BLaER1 treated with 17β-estradiol and CSF1 and Interleukin-3, amounts not matched to agents 10 nM and 100 nM (cell line): ENCODE results near the gene B3GAT2.
A peak's percentile ranks its signal among the peaks of the same experiment; 100 is the strongest.
"Not testable (repeated sequence)": the region's sequence is repeated elsewhere in the genome, so short reads cannot be mapped to it uniquely, and the experiment has no call there.

Experiments used
- H3K27ac ChIP-seq, 11 experiments: shearing (Covaris generic); formaldehyde crosslinking; 2 replicates each; pipeline ENCODE4 v1.8.1; 2022
- H3K27me3 ChIP-seq, 11 experiments: shearing (Covaris generic); formaldehyde crosslinking; 2 replicates each; pipeline ENCODE4 v1.8.1; 2022
- H3K36me3 ChIP-seq, 11 experiments: shearing (Covaris generic); formaldehyde crosslinking; 2 replicates each; pipeline ENCODE4 v1.8.1; 2022
- H3K4me1 ChIP-seq, 10 experiments: shearing (Covaris generic); formaldehyde crosslinking; 2 replicates each; pipeline ENCODE4 v1.8.1; 2022
- H3K4me2 ChIP-seq, 11 experiments: shearing (Covaris generic); formaldehyde crosslinking; 2 replicates each; pipeline ENCODE4 v1.8.1; 2022
- H3K4me3 ChIP-seq, 10 experiments: shearing (Covaris generic); formaldehyde crosslinking; 2 replicates each; pipeline ENCODE4 v1.8.1; 2022
- H3K9ac ChIP-seq, 11 experiments: shearing (Covaris generic); formaldehyde crosslinking; 2 replicates each; pipeline ENCODE4 v1.8.1; 2022
- H3K9me3 ChIP-seq, 11 experiments: shearing (Covaris generic); formaldehyde crosslinking; replicated peaks in 1 of 11; 2 replicates each; pipeline ENCODE4 v1.8.1; 2022
- H4K20me1 ChIP-seq, 11 experiments: shearing (Covaris generic); formaldehyde crosslinking; 2 replicates each; pipeline ENCODE4 v1.8.1; 2022
- Cebpa-rat ChIP-seq, 11 experiments: shearing (Covaris generic); IDR thresholded peaks; 2 replicates each; pipeline ENCODE4 v1.8.1; 2022

Gene B3GAT2

GRCh38 chr6:70973604-70974003 is 16.7 kb upstream of the B3GAT2 start:
- no peaks in the 10 kb centered on the region for H3K27me3 ChIP-seq
- no peak overlapping the region for H3K4me3 ChIP-seq
- H3K27ac ChIP-seq = no peak overlapping the region
- no peak for TF ChIP-seq Cebpa-rat (IDR thresholded peaks at IDR 0.05)
- H3K4me1 ChIP-seq = no peaks in the 10 kb centered on the region
- H3K9me3 ChIP-seq = peaks cover 13 to 24% (median 18%) of the 10 kb centered on the region in 11 experiments; a peak in 20 of 22 replicates
- H3K4me2 ChIP-seq = no peak overlapping the region
- H3K36me3 ChIP-seq = no peaks in the 10 kb centered on the region
- H3K9ac ChIP-seq = no peak overlapping the region
- no peaks in the 10 kb centered on the region for H4K20me1 ChIP-seq

DNA sequence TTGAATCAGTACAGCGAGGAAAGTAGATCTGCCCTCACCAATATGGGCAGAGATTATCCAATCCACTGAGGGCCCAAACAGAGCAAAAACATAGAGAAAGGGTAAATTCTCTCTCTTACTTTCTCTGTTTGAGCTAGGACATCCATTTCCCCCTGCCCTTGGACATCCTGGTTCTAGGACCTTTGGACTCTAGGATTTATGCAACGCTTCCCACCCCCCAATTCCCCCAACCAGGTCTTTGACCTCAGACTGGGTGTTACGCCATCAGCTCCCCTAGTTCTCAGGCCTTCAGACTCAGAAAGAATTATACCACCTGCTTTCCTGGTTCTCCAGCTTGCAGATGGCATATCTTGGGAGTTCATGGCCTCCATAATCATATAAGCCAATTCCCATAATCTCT is 10.2 kb upstream of the B3GAT2 start:
- H3K4me3 ChIP-seq = no peak overlapping the region
- H3K4me2 ChIP-seq = no peak overlapping the region
- H4K20me1 ChIP-seq = no peaks in the 10 kb centered on the region
- no peaks in the 10 kb centered on the region for H3K36me3 ChIP-seq
- H3K4me1 ChIP-seq = no peaks in the 10 kb centered on the region
- H3K27ac ChIP-seq = no peak overlapping the region
- H3K9me3 ChIP-seq = peaks cover under 1 to 19% (median 6%) of the 10 kb centered on the region in 11 experiments; a peak in 17 of 22 replicates
- no peaks in the 10 kb centered on the region for H3K27me3 ChIP-seq
- no peak overlapping the region for H3K9ac ChIP-seq
- no peak for TF ChIP-seq Cebpa-rat (IDR thresholded peaks at IDR 0.05)

- Histone ChIP-seq H3K36me3 (no peaks in the 10 kb centered on the region), H3K4me3 (no peak overlapping the region), H3K9ac (no peak overlapping the region), H3K9me3 (peaks cover 17 to 24% (median 20%) of the 10 kb centered on the region in 11 experiments), H3K27me3 (peaks cover 31 to 38% (median 35%) of the 10 kb centered on the region in 11 experiments), H3K4me2 (no peak overlapping the region), H3K27ac (no peak overlapping the region), H4K20me1 (no peaks in the 10 kb centered on the region), H3K4me1 (peaks cover 0 to 6% (median 0%) of the 10 kb centered on the region in 10 experiments; a peak in 1 of 20 replicates)
- no peak for TF ChIP-seq Cebpa-rat (IDR thresholded peaks at IDR 0.05)
Measured at GRCh38 chr6:70957284-70957617, 391 bp upstream of the B3GAT2 start.

DNA sequence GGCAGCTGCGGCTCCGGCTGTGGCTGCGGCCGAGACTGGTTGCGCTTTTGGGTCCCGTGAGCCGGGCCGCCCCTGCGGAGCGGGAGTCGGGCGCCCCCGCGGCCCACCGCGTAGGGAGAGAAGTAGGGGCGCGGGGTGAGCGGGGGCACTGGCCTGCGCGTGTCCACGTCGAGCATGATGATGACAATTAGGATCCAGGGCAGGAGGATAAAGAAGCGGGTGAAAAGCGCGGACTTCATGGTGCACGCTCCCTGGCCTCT is 739 bp downstream of the B3GAT2 start:
- no peak for TF ChIP-seq Cebpa-rat (IDR thresholded peaks at IDR 0.05)
- Histone ChIP-seq H3K27ac (no peak overlapping the region), H3K4me3 (peak overlapping the region; percentile 44 to 67 (median 54); a peak in 19 of 20 replicates), H3K9me3 (peaks cover 17 to 24% (median 20%) of the 10 kb centered on the region in 11 experiments), H3K4me2 (peak overlapping the region; percentile 64 to 87 (median 78); a peak in 21 of 22 replicates), H3K4me1 (peaks cover 0 to 6% (median 0%) of the 10 kb centered on the region in 10 experiments; a peak in 1 of 20 replicates), H4K20me1 (no peaks in the 10 kb centered on the region), H3K27me3 (peaks cover 31 to 38% (median 35%) of the 10 kb centered on the region in 11 experiments), H3K9ac (no peak overlapping the region), H3K36me3 (no peaks in the 10 kb centered on the region)

DNA sequence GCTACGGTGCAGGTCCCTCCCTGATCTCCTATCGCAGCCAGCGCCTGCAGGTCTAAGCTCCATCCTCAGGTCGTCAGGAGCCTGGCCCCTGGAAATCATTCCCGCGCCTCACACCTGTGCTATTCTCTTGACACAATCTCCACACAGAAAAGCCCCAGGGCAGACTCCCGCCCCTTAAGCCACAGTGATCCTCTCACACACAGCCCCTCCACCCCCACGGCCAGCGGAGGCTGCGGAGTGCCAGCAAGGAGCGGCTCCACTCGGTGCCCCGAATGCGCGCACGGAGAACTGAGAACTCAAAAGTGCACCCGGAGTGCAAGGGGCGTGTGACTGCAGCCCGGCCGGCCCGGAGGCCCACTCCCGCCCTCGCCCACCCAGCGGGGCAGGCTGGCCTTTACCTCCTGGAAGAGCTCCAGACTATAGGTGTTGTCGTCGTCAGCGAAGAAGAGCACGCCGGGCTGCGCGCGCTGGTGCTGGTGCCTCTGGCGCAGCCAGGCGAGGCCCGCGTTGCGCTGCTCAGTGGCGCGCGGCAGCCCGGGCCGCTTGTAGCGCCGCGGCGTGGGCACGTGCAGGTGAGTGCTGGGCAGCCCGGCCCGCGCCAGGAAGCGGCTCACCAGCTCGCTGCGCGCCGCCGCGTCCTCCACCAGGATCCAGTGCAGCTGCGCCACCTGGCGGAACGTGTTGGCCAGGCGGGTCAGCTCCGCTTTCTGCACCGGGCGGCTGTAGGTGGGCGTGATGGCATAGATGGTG is 1.2 kb downstream of the B3GAT2 start:
- H3K4me1 ChIP-seq = peaks cover 0 to 6% (median 0%) of the 10 kb centered on the region in 10 experiments; a peak in 1 of 20 replicates
- H3K36me3 ChIP-seq = no peaks in the 10 kb centered on the region
- peaks cover 17 to 24% (median 20%) of the 10 kb centered on the region in 11 experiments for H3K9me3 ChIP-seq
- no peak overlapping the region for H3K9ac ChIP-seq
- H3K27ac ChIP-seq = no peak overlapping the region
- no peak for TF ChIP-seq Cebpa-rat (IDR thresholded peaks at IDR 0.05)
- peak overlapping the region; percentile 44 to 67 (median 54) for H3K4me3 ChIP-seq
- H3K4me2 ChIP-seq = peak overlapping the region; percentile 64 to 87 (median 78)
- peaks cover 31 to 38% (median 35%) of the 10 kb centered on the region in 11 experiments for H3K27me3 ChIP-seq
- no peaks in the 10 kb centered on the region for H4K20me1 ChIP-seq

DNA sequence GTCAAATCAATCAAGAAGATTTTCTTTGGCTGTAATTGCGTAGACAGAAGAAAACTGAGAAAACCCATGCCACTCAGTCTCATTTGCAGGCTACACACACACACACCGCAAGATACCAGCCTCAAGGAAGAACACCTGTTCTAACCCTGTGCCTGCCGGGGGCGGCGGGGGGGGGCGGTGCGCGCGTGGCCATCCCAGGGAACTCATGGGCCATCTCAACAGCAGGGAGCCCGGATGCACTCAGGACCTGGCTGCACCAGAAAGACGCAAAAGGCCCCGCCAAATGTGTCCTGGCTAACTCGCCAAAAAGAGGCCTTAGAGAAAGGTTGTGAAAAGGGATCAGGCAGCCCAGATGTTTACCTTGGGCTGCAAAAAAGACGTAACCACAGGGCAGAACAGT is 2.1 kb downstream of the B3GAT2 start:
- no peaks in the 10 kb centered on the region for H4K20me1 ChIP-seq
- TF ChIP-seq Cebpa-rat (IDR thresholded peaks at IDR 0.05) = no peak
- H3K4me1 ChIP-seq = peaks cover 0 to 6% (median 0%) of the 10 kb centered on the region in 10 experiments; a peak in 1 of 20 replicates
- H3K9ac ChIP-seq = no peak overlapping the region
- no peak overlapping the region for H3K27ac ChIP-seq
- peaks cover 31 to 38% (median 35%) of the 10 kb centered on the region in 11 experiments for H3K27me3 ChIP-seq
- H3K4me2 ChIP-seq = no peak overlapping the region
- no peaks in the 10 kb centered on the region for H3K36me3 ChIP-seq
- H3K4me3 ChIP-seq = no peak overlapping the region
- H3K9me3 ChIP-seq = peaks cover 17 to 24% (median 20%) of the 10 kb centered on the region in 11 experiments

GRCh38 chr6:70954176-70954575 is 2.7 kb downstream of the B3GAT2 start:
- Histone ChIP-seq H3K36me3 (no peaks in the 10 kb centered on the region), H3K27me3 (peaks cover 31 to 38% (median 35%) of the 10 kb centered on the region in 11 experiments), H3K4me2 (no peak overlapping the region), H3K4me3 (no peak overlapping the region), H3K4me1 (peaks cover 0 to 6% (median 0%) of the 10 kb centered on the region in 10 experiments; a peak in 1 of 20 replicates), H4K20me1 (no peaks in the 10 kb centered on the region), H3K9me3 (peaks cover 17 to 24% (median 20%) of the 10 kb centered on the region in 11 experiments), H3K27ac (no peak overlapping the region), H3K9ac (no peak overlapping the region)
- TF ChIP-seq Cebpa-rat (IDR thresholded peaks at IDR 0.05) = no peak

- H3K9ac ChIP-seq = no peak overlapping the region
- no peaks in the 10 kb centered on the region for H4K20me1 ChIP-seq
- no peak overlapping the region for H3K27ac ChIP-seq
- H3K4me1 ChIP-seq = peaks cover 0 to 6% (median 0%) of the 10 kb centered on the region in 10 experiments; a peak in 1 of 20 replicates
- H3K27me3 ChIP-seq = peaks cover 31 to 38% (median 35%) of the 10 kb centered on the region in 11 experiments
- no peak overlapping the region for H3K4me2 ChIP-seq
- no peak for TF ChIP-seq Cebpa-rat (IDR thresholded peaks at IDR 0.05)
- no peaks in the 10 kb centered on the region for H3K36me3 ChIP-seq
- H3K4me3 ChIP-seq = no peak overlapping the region
- peaks cover 17 to 23% (median 20%) of the 10 kb centered on the region in 11 experiments for H3K9me3 ChIP-seq
Measured at GRCh38 chr6:70952608-70953165, 4.2 kb downstream of the B3GAT2 start.

DNA sequence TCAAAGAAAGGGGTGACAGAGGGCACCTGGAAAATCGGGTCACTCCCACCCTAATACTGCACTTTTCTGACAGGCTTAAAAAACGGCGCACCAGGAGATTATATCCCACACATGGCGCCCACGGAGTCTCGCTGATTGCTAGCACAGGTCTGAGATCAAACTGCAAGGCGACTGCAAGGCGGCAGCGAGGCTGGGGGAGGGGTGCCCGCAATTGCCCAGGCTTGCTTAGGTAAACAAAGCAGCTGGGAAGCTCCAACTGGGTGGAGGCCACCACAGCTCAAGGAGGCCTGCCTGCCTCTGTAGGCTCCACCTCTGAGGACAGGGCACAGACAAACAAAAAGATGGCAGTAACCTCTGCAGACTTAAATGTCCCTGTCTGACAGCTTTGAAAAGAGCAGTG is 12.5 kb downstream of the B3GAT2 start:
- H3K9me3 ChIP-seq, H3K4me3 ChIP-seq, H3K4me1 ChIP-seq, H3K4me2 ChIP-seq, H4K20me1 ChIP-seq, H3K36me3 ChIP-seq, H3K27me3 ChIP-seq, H3K27ac ChIP-seq, H3K9ac ChIP-seq: not testable (repeated sequence)

GRCh38 chr6:70933853-70934252 is 23.0 kb downstream of the B3GAT2 start:
- H3K9ac ChIP-seq = no peak overlapping the region
- no peak overlapping the region for H3K4me2 ChIP-seq
- no peaks in the 10 kb centered on the region for H3K9me3 ChIP-seq
- no peak for TF ChIP-seq Cebpa-rat (IDR thresholded peaks at IDR 0.05)
- no peaks in the 10 kb centered on the region for H3K36me3 ChIP-seq
- no peaks in the 10 kb centered on the region for H3K4me1 ChIP-seq
- H3K4me3 ChIP-seq = no peak overlapping the region
- H4K20me1 ChIP-seq = no peaks in the 10 kb centered on the region
- H3K27me3 ChIP-seq = no peaks in the 10 kb centered on the region
- no peak overlapping the region for H3K27ac ChIP-seq
